ENCODE results near the gene ACTC1. TPM values are rescaled to one million over a fixed set of nuclear protein-coding genes. Genes with fewer than 3 reads are reported as not detected.
A peak's percentile ranks its signal among the peaks of the same experiment; 100 is the strongest.

ACTC1 gene
- total and polyA plus RNA-seq, 2 experiments from 2014 or later = 26.2 to 35.9 TPM

- Histone ChIP-seq H3K27ac (ENCODE audit: low read depth) (no peak overlapping the region), H3K36me3 (ENCODE audit: insufficient read depth) (no peaks in the 10 kb centered on the region), H3K4me2 (no peak overlapping the region), H3K4me1 (ENCODE audit: insufficient read depth) (no peaks in the 10 kb centered on the region), H3K27me3 (ENCODE audit: insufficient read depth) (no peaks in the 10 kb centered on the region), H3F3A (replicated peaks; ENCODE audit: low read depth) (no peaks in the 10 kb centered on the region), H3K9me2 (ENCODE audit: insufficient read depth) (no peaks in the 10 kb centered on the region), H2AFZ (peak overlapping the region; percentile 84), H4K20me1 (replicated peaks; ENCODE audit: insufficient read depth) (no peaks in the 10 kb centered on the region), H3K4me3 (no peak overlapping the region), H3K79me2 (replicated peaks; ENCODE audit: insufficient read depth) (no peaks in the 10 kb centered on the region)
- DNase-seq (ENCODE audit: low spot score) (no peak), ATAC-seq (no peak)
- Mint-ChIP-seq H3K27me3 (ENCODE audit: insufficient read depth, low read depth, poor library complexity) (peaks cover 3% of the 10 kb centered on the region), H3K36me3 (ENCODE audit: low read depth) (peaks cover 8% of the 10 kb centered on the region; the same call in 1 of the 3 replicates), H3K4me1 (no peaks in the 10 kb centered on the region), H3K27ac (no peak overlapping the region; the same call in 1 of the 2 replicates), H3K9me3 (peaks cover 10% of the 10 kb centered on the region), H3K4me3 (no peak overlapping the region)
- TF ChIP-seq ZNF331 (CRISPR knock-in tag; IDR thresholded peaks at IDR 0.05; ENCODE audit: low read depth) (no peak), EZH2 (IDR thresholded peaks at IDR 0.05; ENCODE audit: low read depth, unreplicated experiment) (no peak), ZNF462 (CRISPR knock-in tag; IDR thresholded peaks at IDR 0.05) (no peak), CREB1 (CRISPR knock-in tag; IDR thresholded peaks at IDR 0.05; ENCODE audit: low read depth) (no peak), EZH2phosphoT487 (IDR thresholded peaks at IDR 0.05; ENCODE audit: unreplicated experiment) (no peak), ZNF114 (CRISPR knock-in tag; IDR thresholded peaks at IDR 0.05) (no peak), JUNB (IDR thresholded peaks at IDR 0.05; ENCODE audit: unreplicated experiment) (no peak), ETS1 (IDR thresholded peaks at IDR 0.05) (no peak), CTCF (conservative IDR thresholded peaks at IDR 0.05; ENCODE audit: low read depth in 2 of 2) (no peak), STAT1 (IDR thresholded peaks at IDR 0.05; ENCODE audit: unreplicated experiment) (no peak), REST (IDR thresholded peaks at IDR 0.05; ENCODE audit: unreplicated experiment) (no peak), NANOG (IDR thresholded peaks at IDR 0.05; ENCODE audit: borderline replicate concordance) (no peak), POLR2AphosphoS5 (IDR thresholded peaks at IDR 0.05; ENCODE audit: low read depth) (no peak)
Measured at GRCh38 chr15:34810443-34811129, 15.2 kb upstream of the ACTC1 start.
